HepG2 (cell line): ENCODE results near the gene CAPG. TPM values are rescaled to one million over a fixed set of nuclear protein-coding genes. Genes with fewer than 3 reads are reported as not detected.

Experiments
- ARNT2 ChIP-seq: sonication (generic); formaldehyde crosslinking; IDR thresholded peaks from 2 replicates; pipeline ENCODE4 v1.8.0; 2022; ENCODE audit warnings: mild to moderate bottlenecking, low read depth, missing genetic modification reagents, moderate library complexity
- BRD4 ChIP-seq: sonication (generic); formaldehyde crosslinking; IDR thresholded peaks from 2 replicates; pipeline ENCODE4 v1.4.0; 2020; ENCODE audit warnings: missing genetic modification reagents
- KDM2A ChIP-seq: sonication (generic); formaldehyde crosslinking; IDR thresholded peaks from 2 replicates; pipeline ENCODE4 v1.4.0; 2020; ENCODE audit warnings: low read depth, missing genetic modification reagents, borderline replicate concordance
- MYNN ChIP-seq: sonication (generic); formaldehyde crosslinking; IDR thresholded peaks from 2 replicates; pipeline ENCODE4 v1.4.0; 2020; ENCODE audit warnings: mild to moderate bottlenecking, low read depth, missing genetic modification reagents
- NFKBIZ ChIP-seq: IDR thresholded peaks from 2 replicates; pipeline ENCODE4 v1.6.1; 2018; ENCODE audit warnings: missing genetic modification reagents, missing compliant biosample characterization
- PLRG1 ChIP-seq: fragments of 450-650 bp; conservative IDR thresholded peaks from 2 replicates; pipeline ENCODE4 v1.6.1; 2016
- SMC3 ChIP-seq: IDR thresholded peaks from 2 replicates; pipeline ENCODE4 v1.6.1; 2011; ENCODE audit warnings: low read length, improper control_type of control experiment
- ZNF510 ChIP-seq: sonication (generic); formaldehyde crosslinking; IDR thresholded peaks from 2 replicates; pipeline ENCODE4 v1.4.0; 2020; ENCODE audit warnings: low read depth, mild to moderate bottlenecking, missing genetic modification reagents
- ZNF543 ChIP-seq: sonication (generic); formaldehyde crosslinking; IDR thresholded peaks from 2 replicates; pipeline ENCODE4 v1.4.0; 2020; ENCODE audit warnings: mild to moderate bottlenecking, missing genetic modification reagents
- ZNF619 ChIP-seq: sonication (generic); formaldehyde crosslinking; IDR thresholded peaks from 2 replicates; pipeline ENCODE4 v1.4.0; 2020; ENCODE audit warnings: mild to moderate bottlenecking, missing genetic modification reagents
- ZNF772 ChIP-seq: sonication (generic); formaldehyde crosslinking; IDR thresholded peaks from 2 replicates; pipeline ENCODE4 v1.5.0; 2020; ENCODE audit warnings: mild to moderate bottlenecking, missing genetic modification reagents
- ZNF891 ChIP-seq: sonication (generic); formaldehyde crosslinking; IDR thresholded peaks from 2 replicates; pipeline ENCODE4 v1.5.0; 2020; ENCODE audit warnings: mild to moderate bottlenecking, missing genetic modification reagents
- ZSCAN25 ChIP-seq: sonication (generic); formaldehyde crosslinking; IDR thresholded peaks from 2 replicates; pipeline ENCODE4 v1.8.0; 2022; ENCODE audit warnings: mild to moderate bottlenecking, missing genetic modification reagents
- polyA plus RNA-seq, 8 experiments: library from polyadenylated mRNA; depleted of rRNA in 3 of 8; stranded (reverse) in 7 of 8; unstranded in 1 of 8; fragments of >200 nt; fragmentation: Illumina TruSeq in 4 of 8; extraction: Trizol in 4 of 8; gene quantifications; 2 replicates each; pipeline versions ENCODE4 v1.2.1 to v1.2.3, GENCODE V29; 2011 to 2016; ENCODE audit warnings: low read depth in 4 of 8, missing spikeins in 1 of 8, mixed read lengths in 1 of 8; ENCODE audit not compliant: insufficient read depth in 1 of 8
- total RNA-seq, 5 experiments: library from RNA; depleted of rRNA; stranded (reverse); fragments of >200 nt; fragmentation: Illumina TruSeq; extraction: Trizol; gene quantifications; 2 replicates each; pipeline ENCODE4 v1.2.3, GENCODE V29; 2016; ENCODE audit warnings: low read depth in 1 of 5
- TF ChIP-seq, protein P1 (sequence below): sonication (generic); formaldehyde crosslinking; IDR thresholded peaks from 2 replicates; pipeline ENCODE4 v1.5.0; 2020; ENCODE audit warnings: mild to moderate bottlenecking, missing genetic modification reagents, borderline replicate concordance
- TF ChIP-seq, protein P2 (sequence below): sonication (generic); formaldehyde crosslinking; IDR thresholded peaks from 2 replicates; pipeline ENCODE4 v1.9.0; 2021; ENCODE audit warnings: missing genetic modification reagents, borderline replicate concordance
- TF ChIP-seq, protein P3 (sequence below): IDR thresholded peaks from 2 replicates; pipeline ENCODE4 v1.6.1; 2016; ENCODE audit warnings: low read depth, control low read depth
- TF ChIP-seq, protein P4 (sequence below): IDR thresholded peaks from 2 replicates; pipeline ENCODE4 v1.6.1; 2018; ENCODE audit warnings: missing genetic modification reagents
- TF ChIP-seq, protein P5 (sequence below): sonication (generic); formaldehyde crosslinking; IDR thresholded peaks from 2 replicates; pipeline ENCODE4 v1.8.0; 2022; ENCODE audit warnings: mild to moderate bottlenecking, missing genetic modification reagents

CAPG gene
- total and polyA plus RNA-seq, 2 of the 13 experiments (the other 11 are each of a cell fraction or from before 2014, with no cell fraction given): 12.7 to 18.2 TPM

DNA sequence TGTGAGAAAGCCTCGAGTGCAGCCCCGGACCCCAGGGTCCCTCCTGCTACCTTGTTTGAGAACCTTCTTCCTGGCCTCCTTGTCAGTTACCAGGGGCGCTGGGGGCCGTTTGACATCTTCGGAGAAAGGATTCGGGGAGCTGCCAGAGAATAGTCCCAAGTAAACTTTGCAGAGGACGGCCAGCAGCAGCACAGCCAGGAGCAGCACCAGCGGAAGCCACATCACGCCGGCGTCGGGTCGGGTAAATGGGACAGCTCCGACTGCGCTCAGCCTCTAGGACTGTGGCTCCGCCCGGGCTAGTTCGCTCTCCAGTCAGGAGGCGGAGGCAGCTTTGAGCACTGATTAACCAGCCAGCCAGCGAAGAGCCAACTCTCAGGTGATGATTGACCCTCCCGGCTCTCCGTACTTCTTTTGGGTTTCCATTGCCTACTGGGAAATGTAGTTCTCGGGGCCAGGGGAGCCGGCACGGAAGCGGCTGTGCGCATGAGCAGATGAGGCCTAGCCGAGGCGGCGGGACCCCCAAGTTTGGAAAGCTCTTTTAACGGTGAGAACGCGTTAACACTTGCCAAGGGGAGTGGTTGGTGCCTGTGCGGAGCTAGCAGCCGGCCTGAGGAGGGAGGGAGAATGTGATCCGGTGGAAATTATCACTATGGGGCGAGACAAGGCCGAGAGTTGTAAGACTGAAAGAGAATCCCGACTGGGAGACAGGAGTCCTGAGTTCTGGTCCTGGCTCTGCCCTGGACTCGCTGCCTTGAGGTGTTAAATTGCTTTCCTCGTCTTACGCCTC lies 55.7 kb downstream of the CAPG start, which contains the start of the genes ELMOD3 and RETSAT (continued):
- TF ChIP-seq, protein P1, sequence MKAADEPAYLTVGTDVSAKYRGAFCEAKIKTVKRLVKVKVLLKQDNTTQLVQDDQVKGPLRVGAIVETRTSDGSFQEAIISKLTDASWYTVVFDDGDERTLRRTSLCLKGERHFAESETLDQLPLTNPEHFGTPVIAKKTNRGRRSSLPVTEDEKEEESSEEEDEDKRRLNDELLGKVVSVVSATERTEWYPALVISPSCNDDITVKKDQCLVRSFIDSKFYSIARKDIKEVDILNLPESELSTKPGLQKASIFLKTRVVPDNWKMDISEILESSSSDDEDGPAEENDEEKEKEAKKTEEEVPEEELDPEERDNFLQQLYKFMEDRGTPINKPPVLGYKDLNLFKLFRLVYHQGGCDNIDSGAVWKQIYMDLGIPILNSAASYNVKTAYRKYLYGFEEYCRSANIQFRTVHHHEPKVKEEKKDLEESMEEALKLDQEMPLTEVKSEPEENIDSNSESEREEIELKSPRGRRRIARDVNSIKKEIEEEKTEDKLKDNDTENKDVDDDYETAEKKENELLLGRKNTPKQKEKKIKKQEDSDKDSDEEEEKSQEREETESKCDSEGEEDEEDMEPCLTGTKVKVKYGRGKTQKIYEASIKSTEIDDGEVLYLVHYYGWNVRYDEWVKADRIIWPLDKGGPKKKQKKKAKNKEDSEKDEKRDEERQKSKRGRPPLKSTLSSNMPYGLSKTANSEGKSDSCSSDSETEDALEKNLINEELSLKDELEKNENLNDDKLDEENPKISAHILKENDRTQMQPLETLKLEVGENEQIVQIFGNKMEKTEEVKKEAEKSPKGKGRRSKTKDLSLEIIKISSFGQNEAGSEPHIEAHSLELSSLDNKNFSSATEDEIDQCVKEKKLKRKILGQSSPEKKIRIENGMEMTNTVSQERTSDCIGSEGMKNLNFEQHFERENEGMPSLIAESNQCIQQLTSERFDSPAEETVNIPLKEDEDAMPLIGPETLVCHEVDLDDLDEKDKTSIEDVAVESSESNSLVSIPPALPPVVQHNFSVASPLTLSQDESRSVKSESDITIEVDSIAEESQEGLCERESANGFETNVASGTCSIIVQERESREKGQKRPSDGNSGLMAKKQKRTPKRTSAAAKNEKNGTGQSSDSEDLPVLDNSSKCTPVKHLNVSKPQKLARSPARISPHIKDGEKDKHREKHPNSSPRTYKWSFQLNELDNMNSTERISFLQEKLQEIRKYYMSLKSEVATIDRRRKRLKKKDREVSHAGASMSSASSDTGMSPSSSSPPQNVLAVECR (CRISPR knock-in tag): peak; percentile 94
- TF ChIP-seq ZNF619 (peak; percentile 28), KDM2A (CRISPR knock-in tag) (peak; percentile 73), ZNF891 (CRISPR knock-in tag) (peak; percentile 57; the same call in 1 of the 2 replicates), ARNT2 (CRISPR knock-in tag) (no peak), SMC3 (no peak), ZNF510 (peak; percentile 99), ZSCAN25 (peak; percentile 45; the same call in 1 of the 2 replicates), NFKBIZ (CRISPR knock-in tag) (no peak), MYNN (CRISPR knock-in tag) (no peak; the same call in 1 of the 2 replicates), ZNF543 (CRISPR knock-in tag) (peak; percentile 98), PLRG1 (no peak), ZNF772 (peak; percentile 99), BRD4 (0 out of 2 replicates have a peak, but pooled peaks have one; percentile 87)
- TF ChIP-seq, protein P2, sequence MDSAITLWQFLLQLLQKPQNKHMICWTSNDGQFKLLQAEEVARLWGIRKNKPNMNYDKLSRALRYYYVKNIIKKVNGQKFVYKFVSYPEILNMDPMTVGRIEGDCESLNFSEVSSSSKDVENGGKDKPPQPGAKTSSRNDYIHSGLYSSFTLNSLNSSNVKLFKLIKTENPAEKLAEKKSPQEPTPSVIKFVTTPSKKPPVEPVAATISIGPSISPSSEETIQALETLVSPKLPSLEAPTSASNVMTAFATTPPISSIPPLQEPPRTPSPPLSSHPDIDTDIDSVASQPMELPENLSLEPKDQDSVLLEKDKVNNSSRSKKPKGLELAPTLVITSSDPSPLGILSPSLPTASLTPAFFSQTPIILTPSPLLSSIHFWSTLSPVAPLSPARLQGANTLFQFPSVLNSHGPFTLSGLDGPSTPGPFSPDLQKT (CRISPR knock-in tag): peak; percentile 51; the same call in 1 of the 2 replicates
- TF ChIP-seq, protein P3, sequence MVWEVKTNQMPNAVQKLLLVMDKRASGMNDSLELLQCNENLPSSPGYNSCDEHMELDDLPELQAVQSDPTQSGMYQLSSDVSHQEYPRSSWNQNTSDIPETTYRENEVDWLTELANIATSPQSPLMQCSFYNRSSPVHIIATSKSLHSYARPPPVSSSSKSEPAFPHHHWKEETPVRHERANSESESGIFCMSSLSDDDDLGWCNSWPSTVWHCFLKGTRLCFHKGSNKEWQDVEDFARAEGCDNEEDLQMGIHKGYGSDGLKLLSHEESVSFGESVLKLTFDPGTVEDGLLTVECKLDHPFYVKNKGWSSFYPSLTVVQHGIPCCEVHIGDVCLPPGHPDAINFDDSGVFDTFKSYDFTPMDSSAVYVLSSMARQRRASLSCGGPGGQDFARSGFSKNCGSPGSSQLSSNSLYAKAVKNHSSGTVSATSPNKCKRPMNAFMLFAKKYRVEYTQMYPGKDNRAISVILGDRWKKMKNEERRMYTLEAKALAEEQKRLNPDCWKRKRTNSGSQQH: no peak
- TF ChIP-seq, protein P4, sequence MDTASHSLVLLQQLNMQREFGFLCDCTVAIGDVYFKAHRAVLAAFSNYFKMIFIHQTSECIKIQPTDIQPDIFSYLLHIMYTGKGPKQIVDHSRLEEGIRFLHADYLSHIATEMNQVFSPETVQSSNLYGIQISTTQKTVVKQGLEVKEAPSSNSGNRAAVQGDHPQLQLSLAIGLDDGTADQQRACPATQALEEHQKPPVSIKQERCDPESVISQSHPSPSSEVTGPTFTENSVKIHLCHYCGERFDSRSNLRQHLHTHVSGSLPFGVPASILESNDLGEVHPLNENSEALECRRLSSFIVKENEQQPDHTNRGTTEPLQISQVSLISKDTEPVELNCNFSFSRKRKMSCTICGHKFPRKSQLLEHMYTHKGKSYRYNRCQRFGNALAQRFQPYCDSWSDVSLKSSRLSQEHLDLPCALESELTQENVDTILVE (CRISPR knock-in tag): peak; percentile 74
- TF ChIP-seq, protein P5, sequence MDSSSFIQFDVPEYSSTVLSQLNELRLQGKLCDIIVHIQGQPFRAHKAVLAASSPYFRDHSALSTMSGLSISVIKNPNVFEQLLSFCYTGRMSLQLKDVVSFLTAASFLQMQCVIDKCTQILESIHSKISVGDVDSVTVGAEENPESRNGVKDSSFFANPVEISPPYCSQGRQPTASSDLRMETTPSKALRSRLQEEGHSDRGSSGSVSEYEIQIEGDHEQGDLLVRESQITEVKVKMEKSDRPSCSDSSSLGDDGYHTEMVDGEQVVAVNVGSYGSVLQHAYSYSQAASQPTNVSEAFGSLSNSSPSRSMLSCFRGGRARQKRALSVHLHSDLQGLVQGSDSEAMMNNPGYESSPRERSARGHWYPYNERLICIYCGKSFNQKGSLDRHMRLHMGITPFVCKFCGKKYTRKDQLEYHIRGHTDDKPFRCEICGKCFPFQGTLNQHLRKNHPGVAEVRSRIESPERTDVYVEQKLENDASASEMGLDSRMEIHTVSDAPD (CRISPR knock-in tag): peak; percentile 29; the same call in 1 of the 2 replicates
